H1 (cell line): Measurements from ENCODE around the gene TMPO.

Source experiments
- CEBPB ChIP-seq: IDR thresholded peaks from 2 replicates; pipeline ENCODE4 v1.6.1; 2012; ENCODE audit warnings: low read depth, low read length
- CHD1 ChIP-seq: IDR thresholded peaks from 2 replicates; pipeline ENCODE4 v1.6.1; 2012; ENCODE audit warnings: low read depth, low read length, improper control_type of control experiment
- EZH2 ChIP-seq: fragments of 200-600 bp; sonication (generic); IDR thresholded peaks from 2 replicates; pipeline ENCODE4 v1.7.1; 2012; ENCODE audit warnings: low read depth, mild to moderate bottlenecking, moderate library complexity, low read length, inconsistent platforms; ENCODE audit not compliant: severe bottlenecking
- JUN ChIP-seq: IDR thresholded peaks from 2 replicates; pipeline ENCODE4 v1.6.1; 2011; ENCODE audit warnings: low read depth, mild to moderate bottlenecking, improper control_type of control experiment, low read length
- JUND ChIP-seq: IDR thresholded peaks from 2 replicates; pipeline ENCODE4 v1.6.1; 2011; ENCODE audit warnings: mild to moderate bottlenecking, improper control_type of control experiment, low read length
- POLR2A ChIP-seq, 2 experiments: IDR thresholded peaks; 1 replicate in 1 of 2; 2 replicates in 1 of 2; pipeline ENCODE4 v1.6.1; 2011; ENCODE audit warnings: low read depth in 2 of 2, low read length in 2 of 2, mild to moderate bottlenecking in 2 of 2; ENCODE audit errors: control extremely low read depth in 1 of 2
- RAD21 ChIP-seq, 2 experiments: IDR thresholded peaks in 1 of 2; conservative IDR thresholded peaks in 1 of 2; 2 replicates each; pipeline ENCODE4 v1.6.1; 2011; ENCODE audit warnings: low read depth in 2 of 2, low read length in 2 of 2, improper control_type of control experiment in 1 of 2, inconsistent platforms in 1 of 2, mild to moderate bottlenecking in 1 of 2, moderate library complexity in 1 of 2
- RFX5 ChIP-seq: IDR thresholded peaks from 2 replicates; pipeline ENCODE4 v1.6.1; 2011; ENCODE audit warnings: low read depth, low read length, improper control_type of control experiment, borderline replicate concordance
- SP2 ChIP-seq: IDR thresholded peaks from 2 replicates; pipeline ENCODE4 v1.6.1; 2012; ENCODE audit warnings: mild to moderate bottlenecking, low read length, inconsistent platforms
- TEAD4 ChIP-seq: IDR thresholded peaks from 2 replicates; pipeline ENCODE4 v1.6.1; 2012; ENCODE audit warnings: low read depth, low read length, inconsistent platforms, mixed read lengths
- YY1 ChIP-seq: IDR thresholded peaks from 2 replicates; pipeline ENCODE4 v1.6.1; 2011; ENCODE audit warnings: low read depth, mild to moderate bottlenecking, low read length
- TF ChIP-seq, protein P1 (sequence below), 3 experiments: IDR thresholded peaks; 1 replicate in 2 of 3; 2 replicates in 1 of 3; pipeline versions ENCODE4 v1.5.1 to v1.6.1; 2011; ENCODE audit warnings: low read length in 3 of 3, mild to moderate bottlenecking in 3 of 3, inconsistent platforms in 2 of 3, low read depth in 1 of 3, moderate library complexity in 1 of 3; ENCODE audit not compliant: insufficient read depth in 1 of 3; ENCODE audit errors: control extremely low read depth in 1 of 3
- TF ChIP-seq, protein P2 (sequence below): IDR thresholded peaks from 2 replicates; pipeline ENCODE4 v1.6.1; 2011; ENCODE audit warnings: low read length, improper control_type of control experiment

DNA sequence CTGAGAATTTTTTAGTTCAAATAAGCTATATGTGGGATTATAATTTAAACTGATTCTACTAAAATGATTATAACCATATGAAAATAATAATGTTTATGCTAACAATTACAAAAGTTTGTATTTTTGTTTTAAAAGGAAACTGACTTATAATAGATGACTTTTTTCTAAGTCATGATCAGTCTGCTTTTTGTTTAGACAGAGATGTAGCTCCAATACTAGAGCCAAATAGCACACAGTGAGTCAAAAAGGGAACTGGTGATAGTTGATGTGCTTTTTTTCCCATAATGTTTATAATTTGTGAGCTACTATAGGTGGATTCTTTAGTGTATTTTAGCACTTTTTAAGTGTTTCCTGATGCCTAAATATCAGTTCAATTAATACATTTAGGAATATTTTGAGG lies 28.3 kb downstream of the TMPO start:
- TF ChIP-seq, protein P1, sequence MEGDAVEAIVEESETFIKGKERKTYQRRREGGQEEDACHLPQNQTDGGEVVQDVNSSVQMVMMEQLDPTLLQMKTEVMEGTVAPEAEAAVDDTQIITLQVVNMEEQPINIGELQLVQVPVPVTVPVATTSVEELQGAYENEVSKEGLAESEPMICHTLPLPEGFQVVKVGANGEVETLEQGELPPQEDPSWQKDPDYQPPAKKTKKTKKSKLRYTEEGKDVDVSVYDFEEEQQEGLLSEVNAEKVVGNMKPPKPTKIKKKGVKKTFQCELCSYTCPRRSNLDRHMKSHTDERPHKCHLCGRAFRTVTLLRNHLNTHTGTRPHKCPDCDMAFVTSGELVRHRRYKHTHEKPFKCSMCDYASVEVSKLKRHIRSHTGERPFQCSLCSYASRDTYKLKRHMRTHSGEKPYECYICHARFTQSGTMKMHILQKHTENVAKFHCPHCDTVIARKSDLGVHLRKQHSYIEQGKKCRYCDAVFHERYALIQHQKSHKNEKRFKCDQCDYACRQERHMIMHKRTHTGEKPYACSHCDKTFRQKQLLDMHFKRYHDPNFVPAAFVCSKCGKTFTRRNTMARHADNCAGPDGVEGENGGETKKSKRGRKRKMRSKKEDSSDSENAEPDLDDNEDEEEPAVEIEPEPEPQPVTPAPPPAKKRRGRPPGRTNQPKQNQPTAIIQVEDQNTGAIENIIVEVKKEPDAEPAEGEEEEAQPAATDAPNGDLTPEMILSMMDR (IDR thresholded peaks at IDR 0.05; ENCODE audit: control extremely low read depth in 1 of 3, insufficient read depth in 1 of 3, low read depth in 1 of 3, low read length in 3 of 3): no peak
- TF ChIP-seq, protein P2, sequence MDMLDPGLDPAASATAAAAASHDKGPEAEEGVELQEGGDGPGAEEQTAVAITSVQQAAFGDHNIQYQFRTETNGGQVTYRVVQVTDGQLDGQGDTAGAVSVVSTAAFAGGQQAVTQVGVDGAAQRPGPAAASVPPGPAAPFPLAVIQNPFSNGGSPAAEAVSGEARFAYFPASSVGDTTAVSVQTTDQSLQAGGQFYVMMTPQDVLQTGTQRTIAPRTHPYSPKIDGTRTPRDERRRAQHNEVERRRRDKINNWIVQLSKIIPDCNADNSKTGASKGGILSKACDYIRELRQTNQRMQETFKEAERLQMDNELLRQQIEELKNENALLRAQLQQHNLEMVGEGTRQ: no peak
- no peak for TF ChIP-seq JUND
- TF ChIP-seq SP2: no peak
- no peak for TF ChIP-seq RAD21 (IDR thresholded peaks at IDR 0.05 in 1 of 2, conservative IDR thresholded peaks at IDR 0.05 in 1 of 2; ENCODE audit: low read depth in 2 of 2, low read length in 2 of 2)
- TF ChIP-seq RFX5: no peak
- no peak for TF ChIP-seq POLR2A (IDR thresholded peaks at IDR 0.05; ENCODE audit: control extremely low read depth in 1 of 2, low read depth in 2 of 2, low read length in 2 of 2)
- TF ChIP-seq CEBPB: no peak
- no peak for TF ChIP-seq JUN
- no peak for TF ChIP-seq EZH2
- no peak for TF ChIP-seq CHD1
- no peak for TF ChIP-seq TEAD4
- TF ChIP-seq YY1: no peak
